Skin of body (tissue), 2 donors: ENCODE measurements around the gene RERE. TPM values are rescaled to one million over a fixed set of nuclear protein-coding genes. Genes with fewer than 3 reads are reported as not detected.

Experiments
- DNase-seq: peaks from one replicate; lab custom pipeline; 2025; lab: John Stamatoyannopoulos, UW
- total RNA-seq: library from RNA; depleted of rRNA; stranded (reverse); fragments of >200 nt; gene quantifications from one replicate; pipeline ENCODE4 v1.2.3, GENCODE V29; 2014

Gene RERE
- total RNA-seq, 1 donor from 2014 or later = 125 TPM

- peak; percentile 85 for DNase-seq
Measured at GRCh38 chr1:8370046-8370881, 447.2 kb downstream of the RERE start.

GRCh38 chr1:8368956-8369639 is 448.3 kb downstream of the RERE start:
- DNase-seq = no peak

GRCh38 chr1:8367571-8368194 is 449.8 kb downstream of the RERE start:
- DNase-seq = no peak

GRCh38 chr1:8365661-8366362 is 451.6 kb downstream of the RERE start:
- DNase-seq = no peak

- no peak for DNase-seq
Measured at GRCh38 chr1:8364528-8365442, 452.7 kb downstream of the RERE start.

- no peak for DNase-seq
Measured at GRCh38 chr1:8363767-8364301, 453.6 kb downstream of the RERE start.

- no peak for DNase-seq
Measured at GRCh38 chr1:8363186-8363766, 454.2 kb downstream of the RERE start.

GRCh38 chr1:8362701-8363101 is 454.7 kb downstream of the RERE start:
- no peak for DNase-seq

- DNase-seq = no peak
Measured at GRCh38 chr1:8361198-8361849, 456.1 kb downstream of the RERE start.

- no peak for DNase-seq
Measured at GRCh38 chr1:8360493-8361197, 456.8 kb downstream of the RERE start.

GRCh38 chr1:8359617-8360481 is 457.6 kb downstream of the RERE start:
- no peak for DNase-seq

GRCh38 chr1:8358897-8359616 is 458.4 kb downstream of the RERE start:
- DNase-seq = no peak

GRCh38 chr1:8358241-8358896 is 459.1 kb downstream of the RERE start:
- no peak for DNase-seq

- no peak for DNase-seq
Measured at GRCh38 chr1:8357329-8358101, 459.9 kb downstream of the RERE start.

- DNase-seq = no peak
Measured at GRCh38 chr1:8356256-8357209, 460.9 kb downstream of the RERE start.
